ES-I3 (cell line): Measurements from ENCODE around the gene YIPF5.

Source experiments
- H3K36me3 ChIP-seq: 2 replicates; pipeline ENCODE4 v1.6.1; 2013; ENCODE audit warnings: mild to moderate bottlenecking, low read length, control low read depth, moderate library complexity; ENCODE audit not compliant: insufficient read depth
- H3K4me1 ChIP-seq: 2 replicates; pipeline ENCODE4 v1.6.1; 2013; ENCODE audit warnings: mild to moderate bottlenecking, control low read depth, low read length; ENCODE audit not compliant: insufficient read depth
- H3K9ac ChIP-seq: 2 replicates; pipeline ENCODE4 v1.6.1; 2013; ENCODE audit warnings: low read depth, mild to moderate bottlenecking, low read length, moderate library complexity
- H3K9me3 ChIP-seq: 2 replicates; pipeline ENCODE4 v1.6.1; 2013; ENCODE audit warnings: mild to moderate bottlenecking, low read length, moderate library complexity; ENCODE audit not compliant: control insufficient read depth, insufficient read depth

The YIPF5 gene

GRCh38 chr5:144194144-144194543 is 23.7 kb upstream of the YIPF5 start:
- H3K9me3 ChIP-seq, result no peaks in the 10 kb centered on the region
- no peak overlapping the region for H3K9ac ChIP-seq
- H3K4me1 ChIP-seq, result no peaks in the 10 kb centered on the region
- H3K36me3 ChIP-seq, result no peaks in the 10 kb centered on the region

- no peak overlapping the region for H3K9ac ChIP-seq
- no peaks in the 10 kb centered on the region for H3K36me3 ChIP-seq
- H3K9me3 ChIP-seq, result no peaks in the 10 kb centered on the region
- no peaks in the 10 kb centered on the region for H3K4me1 ChIP-seq
These were observed 22.2 kb upstream of the YIPF5 start for GRCh38 chr5:144192661-144193060.

- Histone ChIP-seq H3K4me1 (no peaks in the 10 kb centered on the region), H3K36me3 (no peaks in the 10 kb centered on the region), H3K9me3 (no peaks in the 10 kb centered on the region), H3K9ac (no peak overlapping the region)
These were observed 21.5 kb upstream of the YIPF5 start for GRCh38 chr5:144191998-144192397.

GRCh38 chr5:144191531-144191930 is 21.1 kb upstream of the YIPF5 start:
- H3K4me1 ChIP-seq, result no peaks in the 10 kb centered on the region
- no peaks in the 10 kb centered on the region for H3K36me3 ChIP-seq
- no peak overlapping the region for H3K9ac ChIP-seq
- H3K9me3 ChIP-seq, result no peaks in the 10 kb centered on the region

- H3K9ac ChIP-seq, result no peak overlapping the region
- H3K9me3 ChIP-seq, result no peaks in the 10 kb centered on the region
- H3K36me3 ChIP-seq, result no peaks in the 10 kb centered on the region
- no peaks in the 10 kb centered on the region for H3K4me1 ChIP-seq
These were observed 19.5 kb upstream of the YIPF5 start for GRCh38 chr5:144189800-144190429.

GRCh38 chr5:144187699-144188294 is 17.3 kb upstream of the YIPF5 start:
- Histone ChIP-seq H3K4me1 (no peaks in the 10 kb centered on the region), H3K36me3 (no peaks in the 10 kb centered on the region), H3K9ac (no peak overlapping the region), H3K9me3 (no peaks in the 10 kb centered on the region)

- Histone ChIP-seq H3K9ac (no peak overlapping the region), H3K4me1 (no peaks in the 10 kb centered on the region), H3K36me3 (no peaks in the 10 kb centered on the region), H3K9me3 (no peaks in the 10 kb centered on the region)
These were observed 12.9 kb upstream of the YIPF5 start for GRCh38 chr5:144183254-144183889.

- Histone ChIP-seq H3K9me3 (no peaks in the 10 kb centered on the region), H3K9ac (no peak overlapping the region), H3K4me1 (no peaks in the 10 kb centered on the region), H3K36me3 (no peaks in the 10 kb centered on the region)
These were observed 8.8 kb upstream of the YIPF5 start for GRCh38 chr5:144179226-144179625.

GRCh38 chr5:144177548-144177947 is 7.1 kb upstream of the YIPF5 start:
- H3K4me1 ChIP-seq, result no peaks in the 10 kb centered on the region
- H3K36me3 ChIP-seq, result no peaks in the 10 kb centered on the region
- H3K9ac ChIP-seq, result no peak overlapping the region
- H3K9me3 ChIP-seq, result no peaks in the 10 kb centered on the region

GRCh38 chr5:144173766-144174165 is 3.3 kb upstream of the YIPF5 start:
- no peak overlapping the region for H3K9ac ChIP-seq
- H3K9me3 ChIP-seq, result no peaks in the 10 kb centered on the region
- H3K4me1 ChIP-seq, result peaks cover 4% of the 10 kb centered on the region; the same call in 1 of the 2 replicates
- H3K36me3 ChIP-seq, result no peaks in the 10 kb centered on the region

- H3K9me3 ChIP-seq, result no peaks in the 10 kb centered on the region
- H3K9ac ChIP-seq, result peak overlapping the region; percentile 91
- peaks cover 4% of the 10 kb centered on the region; the same call in 1 of the 2 replicates for H3K4me1 ChIP-seq
- peaks cover 9% of the 10 kb centered on the region for H3K36me3 ChIP-seq
These were observed 569 bp downstream of the YIPF5 start for GRCh38 chr5:144169904-144170275.

GRCh38 chr5:144167998-144168397 is 2.5 kb downstream of the YIPF5 start:
- peaks cover 16% of the 10 kb centered on the region for H3K36me3 ChIP-seq

GRCh38 chr5:144166696-144167095 is 3.8 kb downstream of the YIPF5 start:
- peaks cover 16% of the 10 kb centered on the region for H3K36me3 ChIP-seq
- H3K9me3 ChIP-seq, result no peaks in the 10 kb centered on the region
- peaks cover 4% of the 10 kb centered on the region; the same call in 1 of the 2 replicates for H3K4me1 ChIP-seq

More at GRCh38 chr5:144167998-144168397, 2.5 kb downstream of the YIPF5 start:
- H3K4me1 ChIP-seq, result peaks cover 4% of the 10 kb centered on the region; the same call in 1 of the 2 replicates
- H3K9me3 ChIP-seq, result no peaks in the 10 kb centered on the region
- H3K9ac ChIP-seq, result no peak overlapping the region

GRCh38 chr5:144162686-144163085 is 7.8 kb downstream of the YIPF5 start:
- peaks cover 20% of the 10 kb centered on the region for H3K36me3 ChIP-seq
- H3K9ac ChIP-seq, result no peak overlapping the region
- no peaks in the 10 kb centered on the region for H3K9me3 ChIP-seq

More at GRCh38 chr5:144166696-144167095, 3.8 kb downstream of the YIPF5 start:
- no peak overlapping the region for H3K9ac ChIP-seq

GRCh38 chr5:144156767-144157171 is 13.7 kb downstream of the YIPF5 start:
- Histone ChIP-seq H3K36me3 (peaks cover 6% of the 10 kb centered on the region; the same call in 1 of the 2 replicates), H3K4me1 (no peaks in the 10 kb centered on the region), H3K9me3 (no peaks in the 10 kb centered on the region), H3K9ac (no peak overlapping the region)

More at GRCh38 chr5:144162686-144163085, 7.8 kb downstream of the YIPF5 start:
- no peaks in the 10 kb centered on the region for H3K4me1 ChIP-seq
